Body of pancreas (tissue), 4 donors: Measurements from ENCODE around the gene OR7G3.

Experiments
- CTCF ChIP-seq, 7 experiments: fragments of 450-650 bp in 4 of 7; fragments of 200-600 bp in 3 of 7; sonication (generic) in 3 of 7; IDR thresholded peaks; one replicate each; pipeline ENCODE4 v1.5.1; 2016 to 2019; ENCODE audit warnings: antibody characterized with exemption in 7 of 7
- POLR2A ChIP-seq, 3 donors: fragments of 450-650 bp; IDR thresholded peaks; one replicate each; pipeline ENCODE4 v1.6.1; 2016; ENCODE audit warnings: antibody characterized with exemption in 3 of 3, mild to moderate bottlenecking in 2 of 3

GRCh38 chr19:9151367-9151766, 24.6 kb upstream of the OR7G3 start:
- TF ChIP-seq CTCF (IDR thresholded peaks at IDR 0.05) (no peak), POLR2A (IDR thresholded peaks at IDR 0.05) (no peak)
